AML-193 (cell line): ENCODE results near the gene GABPB2.
A peak's percentile ranks its signal among the peaks of the same experiment; 100 is the strongest.
"Not testable (repeated sequence)": the region's sequence is repeated elsewhere in the genome, so short reads cannot be mapped to it uniquely, and the experiment has no call there.

Source experiments
- DNase-seq, 2 experiments: peaks; one replicate each; lab custom pipeline; 2025; lab: John Stamatoyannopoulos, UW

The GABPB2 gene

GRCh38 chr1:151060007-151060656, 10.4 kb upstream of the GABPB2 start, which contains the start of gene MLLT11:
TSS of gene MLLT11 (plus strand) at chr1:151060397. CDS start at chr1:151067225, 6,828 bp downstream.
- DNase-seq = no peak

GRCh38 chr1:151060657-151061421, 9.7 kb upstream of the GABPB2 start:
- peak in 1 of 2 experiments; percentile 12 for DNase-seq

GRCh38 chr1:151061704-151062103, 8.9 kb upstream of the GABPB2 start:
- no peak for DNase-seq

- no peak for DNase-seq
These were observed 7.7 kb upstream of the GABPB2 start for GRCh38 chr1:151062741-151063371.

- DNase-seq = no peak
These were observed 5.4 kb upstream of the GABPB2 start for GRCh38 chr1:151065089-151065645.

- no peak for DNase-seq
These were observed 3.4 kb upstream of the GABPB2 start for GRCh38 chr1:151067185-151067584.

GRCh38 chr1:151069103-151069486, 1.5 kb upstream of the GABPB2 start:
- DNase-seq = no peak

- no peak for DNase-seq
These were observed 1.7 kb downstream of the GABPB2 start for GRCh38 chr1:151072224-151072623.

GRCh38 chr1:151085953-151086559, 15.5 kb downstream of the GABPB2 start:
- DNase-seq = no peak

- DNase-seq = not testable (repeated sequence)
These were observed 26.9 kb downstream of the GABPB2 start for GRCh38 chr1:151097426-151097825.

GRCh38 chr1:151098126-151098525, 27.6 kb downstream of the GABPB2 start:
- DNase-seq = no peak

- no peak for DNase-seq
These were observed 34.1 kb downstream of the GABPB2 start for GRCh38 chr1:151104630-151105029.

- DNase-seq = no peak
These were observed 36.3 kb downstream of the GABPB2 start for GRCh38 chr1:151106894-151107293.

GRCh38 chr1:151108331-151108730, 37.8 kb downstream of the GABPB2 start:
- no peak for DNase-seq

GRCh38 chr1:151113877-151114276, 43.3 kb downstream of the GABPB2 start:
- no peak for DNase-seq

- DNase-seq = no peak
These were observed 54.3 kb downstream of the GABPB2 start for GRCh38 chr1:151124763-151125403.

- DNase-seq = no peak
These were observed 58.2 kb downstream of the GABPB2 start for GRCh38 chr1:151128800-151129199.

- DNase-seq = no peak
These were observed 60.5 kb downstream of the GABPB2 start for GRCh38 chr1:151130987-151131586.

GRCh38 chr1:151131701-151132334, 61.3 kb downstream of the GABPB2 start:
- no peak for DNase-seq

- DNase-seq = no peak
These were observed 61.9 kb downstream of the GABPB2 start for GRCh38 chr1:151132335-151133017.
